GM12874 (cell line): Measurements from ENCODE around the gene DNAJC5G.

ENCODE experiments used
- CTCF ChIP-seq: IDR thresholded peaks from 2 replicates; pipeline ENCODE4 v1.5.1; 2011; ENCODE audit warnings: low read depth, mild to moderate bottlenecking, control low read depth, low read length, moderate library complexity; ENCODE audit not compliant: insufficient read depth

The DNAJC5G gene

GRCh38 chr2:27307545-27308358 is 32.5 kb downstream of the DNAJC5G start:
- no peak for TF ChIP-seq CTCF

GRCh38 chr2:27308359-27308881 is 33.2 kb downstream of the DNAJC5G start, which contains the start of gene UCN:
UCN (minus strand) TSS chr2:27308445; CDS start chr2:27307895, 550 bp downstream.
- TF ChIP-seq CTCF = no peak

GRCh38 chr2:27309651-27310050 is 34.4 kb downstream of the DNAJC5G start:
- no peak for TF ChIP-seq CTCF

GRCh38 chr2:27312152-27312551 is 36.9 kb downstream of the DNAJC5G start:
- TF ChIP-seq CTCF = no peak

GRCh38 chr2:27313882-27314645 is 38.8 kb downstream of the DNAJC5G start:
- TF ChIP-seq CTCF = no peak

- TF ChIP-seq CTCF = no peak
Observed at GRCh38 chr2:27314709-27315108, 39.5 kb downstream of the DNAJC5G start.

- TF ChIP-seq CTCF = no peak
Observed at GRCh38 chr2:27315122-27315521, 39.9 kb downstream of the DNAJC5G start.
